GM23248 (cell line): ENCODE results near the gene SKAP1. TPM values are rescaled to one million over a fixed set of nuclear protein-coding genes. Genes with fewer than 3 reads are reported as not detected.

Source experiments
- DNase-seq: peaks from one replicate; pipeline ENCODE4 v3.0.0-alpha.2; 2015
- H2AFZ ChIP-seq: fragments of 200-600 bp; sonication (generic); 2 replicates; pipeline ENCODE4 v1.6.1; 2016; ENCODE audit warnings: antibody characterized with exemption
- H3F3A ChIP-seq: fragments of 200-600 bp; sonication (generic); 2 replicates; pipeline ENCODE4 v1.6.1; 2016; ENCODE audit warnings: mild to moderate bottlenecking, antibody characterized with exemption, mixed run types; ENCODE audit not compliant: insufficient read depth
- H3K27ac ChIP-seq: fragments of 200-600 bp; sonication (generic); 2 replicates; pipeline ENCODE4 v1.5.1; 2016; ENCODE audit warnings: mild to moderate bottlenecking
- H3K27me3 ChIP-seq: fragments of 200-600 bp; sonication (generic); replicated peaks from 2 replicates; pipeline ENCODE4 v1.6.1; 2016; ENCODE audit warnings: mild to moderate bottlenecking; ENCODE audit not compliant: insufficient read depth
- H3K36me3 ChIP-seq: fragments of 200-600 bp; sonication (generic); 2 replicates; pipeline ENCODE4 v1.6.1; 2016; ENCODE audit warnings: low read depth, mild to moderate bottlenecking
- H3K4me1 ChIP-seq: fragments of 200-600 bp; sonication (generic); 2 replicates; pipeline ENCODE4 v1.6.1; 2016; ENCODE audit warnings: mild to moderate bottlenecking; ENCODE audit not compliant: insufficient read depth
- H3K4me2 ChIP-seq: fragments of 200-600 bp; sonication (generic); one replicate; pipeline ENCODE4 v1.6.1; 2016; ENCODE audit warnings: mild to moderate bottlenecking; ENCODE audit not compliant: unreplicated experiment
- H3K4me3 ChIP-seq: fragments of 200-600 bp; sonication (generic); 2 replicates; pipeline ENCODE4 v1.5.1; 2016; ENCODE audit warnings: mild to moderate bottlenecking
- H3K79me2 ChIP-seq: fragments of 200-600 bp; sonication (generic); 2 replicates; pipeline ENCODE4 v1.6.1; 2016; ENCODE audit warnings: mild to moderate bottlenecking; ENCODE audit not compliant: insufficient read depth
- H3K9ac ChIP-seq: fragments of 200-600 bp; sonication (generic); 2 replicates; pipeline ENCODE4 v1.6.1; 2016; ENCODE audit warnings: mild to moderate bottlenecking
- H3K9me2 ChIP-seq: fragments of 200-600 bp; sonication (generic); 2 replicates; pipeline ENCODE4 v1.6.1; 2016; ENCODE audit warnings: mixed run types, mild to moderate bottlenecking, moderate library complexity; ENCODE audit not compliant: insufficient read depth
- H3K9me3 ChIP-seq: fragments of 200-600 bp; sonication (generic); one replicate; pipeline ENCODE4 v1.6.1; 2017; ENCODE audit warnings: low read depth
- H4K20me1 ChIP-seq: fragments of 200-600 bp; sonication (generic); 2 replicates; pipeline ENCODE4 v1.6.0; 2016; ENCODE audit not compliant: insufficient read depth
- EZH2 ChIP-seq: fragments of 200-600 bp; sonication (generic); IDR thresholded peaks from 2 replicates; pipeline ENCODE4 v1.6.1; 2018; ENCODE audit warnings: antibody characterized with exemption, mild to moderate bottlenecking; ENCODE audit not compliant: insufficient read depth, poor library complexity, severe bottlenecking
- EZH2phosphoT487 ChIP-seq: fragments of 200-600 bp; sonication (generic); IDR thresholded peaks from 2 replicates; pipeline ENCODE4 v1.6.1; 2018; ENCODE audit warnings: antibody characterized with exemption, moderate library complexity, mild to moderate bottlenecking, low read depth; ENCODE audit not compliant: insufficient read depth
- WGBS, 2 experiments: methylation state at CpG; one replicate each; pipeline ENCODE4 v1.1.6; 2015 to 2017; ENCODE audit warnings: low lambda C conversion rate in 2 of 2, low coverage in 1 of 2; ENCODE audit errors: missing lambda C conversion rate in 2 of 2; 5-methylcytosine and 5-hydroxymethylcytosine counted together
- in situ Hi-C: fragments of 300-500 bp; cut with MboI; formaldehyde crosslinking; loops from 2 replicates; pipeline ENCODE4 v1.15.0; 2020
- polyA plus RNA-seq: library from polyadenylated mRNA; unstranded; fragments of >200 nt; fragmentation: Nextera tagmentation; extraction: Ambion mirVana; gene quantifications from 2 replicates; pipeline ENCODE4 v1.2.1, GENCODE V29; 2016
- total RNA-seq: library from RNA; depleted of rRNA; stranded (reverse); fragments of >200 nt; shearing (Covaris generic); gene quantifications from 2 replicates; pipeline ENCODE4 v1.2.3, GENCODE V29; 2014

The SKAP1 gene
- total and polyA plus RNA-seq, 2 experiments from 2014 or later = not detected

GRCh38 chr17:48439875-48440505, 10.0 kb upstream of the SKAP1 start:
- in situ Hi-C loops = no loop called here
- H3K4me3 ChIP-seq = no peak overlapping the region
- H3F3A ChIP-seq = no peaks in the 10 kb centered on the region
- no peaks in the 10 kb centered on the region for H3K9me2 ChIP-seq
- H3K4me1 ChIP-seq = no peaks in the 10 kb centered on the region
- no peak overlapping the region for H3K27ac ChIP-seq
- TF ChIP-seq EZH2 (no peak), EZH2phosphoT487 (no peak)
- no peaks in the 10 kb centered on the region for H3K79me2 ChIP-seq
- H3K27me3 ChIP-seq = peaks cover 12% of the 10 kb centered on the region
- H3K4me2 ChIP-seq = no peak overlapping the region
- no peaks in the 10 kb centered on the region for H3K36me3 ChIP-seq
- 73 to 82% methylated on average over 8 of the region's 8 CpGs for WGBS, 2 experiments
- H2AFZ ChIP-seq = no peak overlapping the region
- DNase-seq = no peak
- no peaks in the 10 kb centered on the region for H4K20me1 ChIP-seq
- no peaks in the 10 kb centered on the region for H3K9me3 ChIP-seq
- no peak overlapping the region for H3K9ac ChIP-seq

- in situ Hi-C loops = no loop called here
- Histone ChIP-seq H3K4me1 (no peaks in the 10 kb centered on the region), H3F3A (no peaks in the 10 kb centered on the region), H3K27me3 (peaks cover 15% of the 10 kb centered on the region), H3K9me2 (no peaks in the 10 kb centered on the region), H3K36me3 (no peaks in the 10 kb centered on the region), H3K4me2 (no peak overlapping the region), H2AFZ (no peak overlapping the region), H3K27ac (no peak overlapping the region), H3K4me3 (no peak overlapping the region), H3K79me2 (no peaks in the 10 kb centered on the region), H3K9me3 (no peaks in the 10 kb centered on the region), H3K9ac (no peak overlapping the region), H4K20me1 (no peaks in the 10 kb centered on the region)
- TF ChIP-seq EZH2phosphoT487 = no peak
- DNase-seq = no peak
- 80 to 82% methylated on average over 3 of the region's 3 CpGs for WGBS, 2 experiments
Observed at GRCh38 chr17:48439110-48439850, 9.3 kb upstream of the SKAP1 start.

- no peak overlapping the region for H3K9ac ChIP-seq
- no peaks in the 10 kb centered on the region for H3K9me2 ChIP-seq
- H4K20me1 ChIP-seq = no peaks in the 10 kb centered on the region
- no peak overlapping the region for H3K4me3 ChIP-seq
- no peaks in the 10 kb centered on the region for H3K9me3 ChIP-seq
- in situ Hi-C loops = no loop called here
- DNase-seq = no peak
- no peak overlapping the region for H3K27ac ChIP-seq
- WGBS, 2 experiments = 62 to 73% methylated on average over 3 of the region's 3 CpGs
- H3K4me1 ChIP-seq = no peaks in the 10 kb centered on the region
- no peaks in the 10 kb centered on the region for H3F3A ChIP-seq
- no peaks in the 10 kb centered on the region for H3K36me3 ChIP-seq
- TF ChIP-seq EZH2phosphoT487 = no peak
- no peak for TF ChIP-seq EZH2
- H3K27me3 ChIP-seq = peaks cover 15% of the 10 kb centered on the region
- no peak overlapping the region for H2AFZ ChIP-seq
- H3K4me2 ChIP-seq = no peak overlapping the region
- no peaks in the 10 kb centered on the region for H3K79me2 ChIP-seq
Observed at GRCh38 chr17:48438516-48439061, 8.6 kb upstream of the SKAP1 start.

- Histone ChIP-seq H3K9me3 (no peaks in the 10 kb centered on the region), H3K9ac (no peak overlapping the region), H2AFZ (no peak overlapping the region), H3K27me3 (peaks cover 58% of the 10 kb centered on the region), H3K4me1 (no peaks in the 10 kb centered on the region), H3K4me3 (no peak overlapping the region), H4K20me1 (no peaks in the 10 kb centered on the region), H3K9me2 (no peaks in the 10 kb centered on the region), H3K79me2 (no peaks in the 10 kb centered on the region), H3K36me3 (no peaks in the 10 kb centered on the region), H3F3A (no peaks in the 10 kb centered on the region), H3K4me2 (no peak overlapping the region), H3K27ac (no peak overlapping the region)
- in situ Hi-C loops = no loop called here
- WGBS, 2 experiments = 74 to 81% methylated on average over 6 of the region's 6 CpGs
- TF ChIP-seq EZH2 = no peak
- DNase-seq = no peak
Observed at GRCh38 chr17:48433896-48434295, 3.9 kb upstream of the SKAP1 start.
